Stomach (tissue), 4 donors: ENCODE data around the gene NUP210.

Source experiments
- POLR2A ChIP-seq, 4 donors: fragments of 450-650 bp; IDR thresholded peaks; one replicate each; pipeline ENCODE4 v1.6.1; 2016; ENCODE audit warnings: antibody characterized with exemption in 4 of 4, control low read depth in 2 of 4, mild to moderate bottlenecking in 1 of 4, moderate library complexity in 1 of 4
- TF ChIP-seq, protein P1 (sequence below), 7 experiments: fragments of 450-650 bp in 4 of 7; fragments of 200-600 bp in 3 of 7; sonication (generic) in 3 of 7; IDR thresholded peaks; one replicate each; pipeline ENCODE4 v1.5.1; 2016 to 2019; ENCODE audit warnings: antibody characterized with exemption in 7 of 7, control low read depth in 2 of 7, mild to moderate bottlenecking in 1 of 7

DNA sequence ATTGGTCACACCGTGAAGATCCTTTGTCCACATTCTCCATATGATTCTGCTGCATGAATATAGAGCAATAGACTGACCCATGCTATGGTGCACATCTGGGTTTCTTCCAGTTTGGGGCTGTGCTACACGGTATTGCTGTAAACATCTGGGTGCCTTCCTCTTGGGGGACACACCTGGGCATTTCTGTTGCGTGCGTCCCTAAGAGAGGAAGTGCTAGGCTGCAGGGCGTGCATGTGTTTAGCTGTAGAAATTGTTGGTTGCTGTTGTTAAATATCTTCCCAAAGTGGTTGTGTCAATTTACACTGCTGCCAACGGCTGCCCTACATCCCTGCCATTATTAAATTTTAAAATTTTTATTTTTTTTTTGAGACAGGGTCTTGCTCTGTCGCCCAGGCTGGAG, 52.4 kb downstream of the NUP210 start:
- TF ChIP-seq, protein P1, sequence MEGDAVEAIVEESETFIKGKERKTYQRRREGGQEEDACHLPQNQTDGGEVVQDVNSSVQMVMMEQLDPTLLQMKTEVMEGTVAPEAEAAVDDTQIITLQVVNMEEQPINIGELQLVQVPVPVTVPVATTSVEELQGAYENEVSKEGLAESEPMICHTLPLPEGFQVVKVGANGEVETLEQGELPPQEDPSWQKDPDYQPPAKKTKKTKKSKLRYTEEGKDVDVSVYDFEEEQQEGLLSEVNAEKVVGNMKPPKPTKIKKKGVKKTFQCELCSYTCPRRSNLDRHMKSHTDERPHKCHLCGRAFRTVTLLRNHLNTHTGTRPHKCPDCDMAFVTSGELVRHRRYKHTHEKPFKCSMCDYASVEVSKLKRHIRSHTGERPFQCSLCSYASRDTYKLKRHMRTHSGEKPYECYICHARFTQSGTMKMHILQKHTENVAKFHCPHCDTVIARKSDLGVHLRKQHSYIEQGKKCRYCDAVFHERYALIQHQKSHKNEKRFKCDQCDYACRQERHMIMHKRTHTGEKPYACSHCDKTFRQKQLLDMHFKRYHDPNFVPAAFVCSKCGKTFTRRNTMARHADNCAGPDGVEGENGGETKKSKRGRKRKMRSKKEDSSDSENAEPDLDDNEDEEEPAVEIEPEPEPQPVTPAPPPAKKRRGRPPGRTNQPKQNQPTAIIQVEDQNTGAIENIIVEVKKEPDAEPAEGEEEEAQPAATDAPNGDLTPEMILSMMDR (IDR thresholded peaks at IDR 0.05): no peak
- TF ChIP-seq POLR2A (IDR thresholded peaks at IDR 0.05): no peak
